GM18870 (cell line): ENCODE results near the gene LLGL2.
"Not testable (repeated sequence)": the region's sequence is repeated elsewhere in the genome, so short reads cannot be mapped to it uniquely, and the experiment has no call there.

Source experiments
- ATAC-seq: cut with Tn5 transposase; IDR thresholded peaks from one replicate; pipeline ENCODE4 v1.9.1; 2021; ENCODE audit warnings: moderate library complexity; ENCODE audit not compliant: unreplicated experiment

Gene LLGL2

GRCh38 chr17:75589012-75589918 lies 63.8 kb downstream of the LLGL2 start:
- no peak for ATAC-seq

GRCh38 chr17:75589919-75590303 lies 64.4 kb downstream of the LLGL2 start:
- ATAC-seq = no peak

- ATAC-seq = no peak
These were observed 64.8 kb downstream of the LLGL2 start for GRCh38 chr17:75590314-75590761.

GRCh38 chr17:75590849-75591721 lies 65.6 kb downstream of the LLGL2 start:
- ATAC-seq = no peak

- ATAC-seq = no peak
These were observed 66.3 kb downstream of the LLGL2 start for GRCh38 chr17:75591722-75592302.

GRCh38 chr17:75592348-75593020 lies 67.0 kb downstream of the LLGL2 start:
- no peak for ATAC-seq

GRCh38 chr17:75593430-75593829 lies 67.9 kb downstream of the LLGL2 start:
- ATAC-seq = not testable (repeated sequence)

GRCh38 chr17:75594499-75595283 lies 69.2 kb downstream of the LLGL2 start:
- no peak for ATAC-seq

GRCh38 chr17:75595284-75595919 lies 69.9 kb downstream of the LLGL2 start:
- no peak for ATAC-seq

GRCh38 chr17:75595920-75596313 lies 70.4 kb downstream of the LLGL2 start:
- ATAC-seq = no peak

- ATAC-seq = no peak
These were observed 71.0 kb downstream of the LLGL2 start for GRCh38 chr17:75596320-75597087.

- ATAC-seq = no peak
These were observed 75.8 kb downstream of the LLGL2 start for GRCh38 chr17:75601057-75601987.

GRCh38 chr17:75602644-75603043 lies 77.1 kb downstream of the LLGL2 start:
- no peak for ATAC-seq

- ATAC-seq = no peak
These were observed 77.6 kb downstream of the LLGL2 start for GRCh38 chr17:75603123-75603522.

- no peak for ATAC-seq
These were observed 78.7 kb downstream of the LLGL2 start for GRCh38 chr17:75604034-75604695.

- no peak for ATAC-seq
These were observed 80.3 kb downstream of the LLGL2 start for GRCh38 chr17:75605790-75606189.

- ATAC-seq = no peak
These were observed 81.6 kb downstream of the LLGL2 start for GRCh38 chr17:75607086-75607485.
